GM23338 (cell line): ENCODE results near the gene SLC7A10.

Experiments used
- CREB1 ChIP-seq: fragments of 250-450 bp; sonication (Bioruptor Pico); IDR thresholded peaks from 2 replicates; pipeline ENCODE4 v1.5.0; 2020; ENCODE audit warnings: low read depth, mild to moderate bottlenecking, moderate library complexity
- CTCF ChIP-seq, 2 experiments: fragments of 200-600 bp in 1 of 2; sonication (generic) in 1 of 2; conservative IDR thresholded peaks; 2 replicates each; pipeline versions ENCODE4 v1.5.1 to v1.6.1; 2016 to 2017; ENCODE audit warnings: antibody characterized with exemption in 2 of 2, low read depth in 2 of 2, mild to moderate bottlenecking in 2 of 2, moderate library complexity in 1 of 2
- EZH2 ChIP-seq: fragments of 200-600 bp; sonication (generic); IDR thresholded peaks from one replicate; pipeline ENCODE4 v1.8.0; 2017; ENCODE audit warnings: antibody characterized with exemption, mild to moderate bottlenecking, low read depth; ENCODE audit not compliant: unreplicated experiment
- EZH2phosphoT487 ChIP-seq: fragments of 200-600 bp; sonication (generic); IDR thresholded peaks from one replicate; pipeline ENCODE4 v1.8.1; 2018; ENCODE audit warnings: antibody characterized with exemption; ENCODE audit not compliant: unreplicated experiment
- POLR2AphosphoS5 ChIP-seq: IDR thresholded peaks from 2 replicates; pipeline ENCODE4 v1.6.1; 2016; ENCODE audit warnings: antibody characterized with exemption, low read depth
- STAT1 ChIP-seq: IDR thresholded peaks from one replicate; pipeline ENCODE4 v1.6.1; 2016; ENCODE audit warnings: antibody characterized with exemption; ENCODE audit not compliant: unreplicated experiment
- ZNF462 ChIP-seq: fragments of 250-450 bp; sonication (Bioruptor Pico); IDR thresholded peaks from 2 replicates; pipeline ENCODE4 v1.5.0; 2020; ENCODE audit warnings: mild to moderate bottlenecking, moderate library complexity
- TF ChIP-seq, protein P1 (sequence below): IDR thresholded peaks from one replicate; pipeline ENCODE4 v1.6.1; 2018; ENCODE audit warnings: antibody characterized with exemption; ENCODE audit not compliant: unreplicated experiment

DNA sequence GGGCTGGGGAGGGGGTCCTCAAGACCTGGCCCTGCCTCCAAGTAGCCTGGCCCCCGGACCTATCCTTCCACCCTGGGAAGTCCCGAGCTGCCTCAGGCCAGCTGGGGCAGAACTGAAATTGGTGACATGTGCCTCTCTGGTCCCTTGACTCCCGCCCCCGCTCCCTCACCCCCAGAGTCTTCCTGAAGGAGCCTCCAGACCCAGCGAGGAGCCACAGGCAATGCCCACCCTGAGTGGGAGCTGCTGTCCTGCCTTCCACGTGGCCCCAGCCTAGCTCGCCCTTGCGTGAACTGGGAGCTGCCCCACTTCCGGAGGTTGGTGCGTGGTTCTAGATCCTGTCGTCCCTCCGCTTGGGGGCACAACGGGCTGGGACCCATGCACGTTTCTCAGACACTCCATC, 42.1 kb upstream of the SLC7A10 start:
- TF ChIP-seq CTCF (conservative IDR thresholded peaks at IDR 0.05; ENCODE audit: low read depth in 2 of 2) = no peak
- TF ChIP-seq POLR2AphosphoS5 = no peak
- TF ChIP-seq EZH2 = no peak
- TF ChIP-seq, protein P1, sequence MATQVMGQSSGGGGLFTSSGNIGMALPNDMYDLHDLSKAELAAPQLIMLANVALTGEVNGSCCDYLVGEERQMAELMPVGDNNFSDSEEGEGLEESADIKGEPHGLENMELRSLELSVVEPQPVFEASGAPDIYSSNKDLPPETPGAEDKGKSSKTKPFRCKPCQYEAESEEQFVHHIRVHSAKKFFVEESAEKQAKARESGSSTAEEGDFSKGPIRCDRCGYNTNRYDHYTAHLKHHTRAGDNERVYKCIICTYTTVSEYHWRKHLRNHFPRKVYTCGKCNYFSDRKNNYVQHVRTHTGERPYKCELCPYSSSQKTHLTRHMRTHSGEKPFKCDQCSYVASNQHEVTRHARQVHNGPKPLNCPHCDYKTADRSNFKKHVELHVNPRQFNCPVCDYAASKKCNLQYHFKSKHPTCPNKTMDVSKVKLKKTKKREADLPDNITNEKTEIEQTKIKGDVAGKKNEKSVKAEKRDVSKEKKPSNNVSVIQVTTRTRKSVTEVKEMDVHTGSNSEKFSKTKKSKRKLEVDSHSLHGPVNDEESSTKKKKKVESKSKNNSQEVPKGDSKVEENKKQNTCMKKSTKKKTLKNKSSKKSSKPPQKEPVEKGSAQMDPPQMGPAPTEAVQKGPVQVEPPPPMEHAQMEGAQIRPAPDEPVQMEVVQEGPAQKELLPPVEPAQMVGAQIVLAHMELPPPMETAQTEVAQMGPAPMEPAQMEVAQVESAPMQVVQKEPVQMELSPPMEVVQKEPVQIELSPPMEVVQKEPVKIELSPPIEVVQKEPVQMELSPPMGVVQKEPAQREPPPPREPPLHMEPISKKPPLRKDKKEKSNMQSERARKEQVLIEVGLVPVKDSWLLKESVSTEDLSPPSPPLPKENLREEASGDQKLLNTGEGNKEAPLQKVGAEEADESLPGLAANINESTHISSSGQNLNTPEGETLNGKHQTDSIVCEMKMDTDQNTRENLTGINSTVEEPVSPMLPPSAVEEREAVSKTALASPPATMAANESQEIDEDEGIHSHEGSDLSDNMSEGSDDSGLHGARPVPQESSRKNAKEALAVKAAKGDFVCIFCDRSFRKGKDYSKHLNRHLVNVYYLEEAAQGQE = no peak
- no peak for TF ChIP-seq EZH2phosphoT487
- TF ChIP-seq CREB1 (CRISPR knock-in tag) = no peak
- TF ChIP-seq STAT1 = no peak
- TF ChIP-seq ZNF462 = no peak
